IMR-90 (cell line): ENCODE data around the gene NLRP1. TPM values are rescaled to one million over a fixed set of nuclear protein-coding genes. Genes with fewer than 3 reads are reported as not detected.

Experiments used
- ATAC-seq: fragments of 200-7000 bp; cut with Tn5 transposase; 2 replicates; pipeline ENCODE4 v1.9.1; 2020; ENCODE audit warnings: low read depth, mild to moderate bottlenecking, moderate library complexity
- BruUV-seq: library from RNA; stranded (reverse); fragments of 400-500 nt; replicated peaks from 2 replicates; lab custom pipeline; 2021; lab: Mats Ljungman, UMichigan
- CTCF ChIA-PET: fragments of 300-600 bp; formaldehyde crosslinking; extraction: SDS; loops from one replicate; lab custom pipeline; 2021; ENCODE audit warnings: antibody characterized with exemption; lab: Yijun Ruan, JAX
- POLR2A ChIA-PET: fragments of 300-600 bp; sonication (Branson Sonifier 250); formaldehyde crosslinking; loops from one replicate; lab custom pipeline; 2022; ENCODE audit warnings: antibody characterized with exemption; ENCODE audit not compliant: unreplicated experiment; lab: Charles Lee
- DNase-seq: peaks from one replicate; pipeline ENCODE4 v3.0.0; 2013
- H2AFZ ChIP-seq: replicated peaks from 2 replicates; pipeline ENCODE3; 2013; ENCODE audit warnings: low read length, mild to moderate bottlenecking; ENCODE audit not compliant: poor library complexity
- H2AK5ac ChIP-seq: 2 replicates; pipeline ENCODE4 v1.6.1; 2013; ENCODE audit warnings: low read depth, low read length, inconsistent platforms
- H2AK9ac ChIP-seq: replicated peaks from 2 replicates; pipeline ENCODE3; 2013; ENCODE audit warnings: mild to moderate bottlenecking, low read depth, low read length, moderate library complexity; ENCODE audit not compliant: poor library complexity
- H2BK120ac ChIP-seq: 2 replicates; pipeline ENCODE4 v1.6.1; 2013; ENCODE audit warnings: low read depth, low read length, inconsistent platforms
- H2BK15ac ChIP-seq: 3 replicates; pipeline ENCODE4 v1.6.1; 2013; ENCODE audit warnings: low read depth, low read length, inconsistent platforms
- H2BK20ac ChIP-seq: 2 replicates; pipeline ENCODE4 v1.6.1; 2013; ENCODE audit warnings: low read depth, mild to moderate bottlenecking, inconsistent platforms, low read length, moderate library complexity
- H2BK5ac ChIP-seq: 2 replicates; pipeline ENCODE4 v1.6.1; 2013; ENCODE audit warnings: mild to moderate bottlenecking, low read depth, low read length, inconsistent platforms; ENCODE audit not compliant: poor library complexity, severe bottlenecking
- H3K14ac ChIP-seq: replicated peaks from 2 replicates; pipeline ENCODE4 v1.6.1; 2013; ENCODE audit warnings: low read depth, low read length, inconsistent platforms
- H3K18ac ChIP-seq: 2 replicates; pipeline ENCODE4 v1.6.1; 2013; ENCODE audit warnings: low read depth, low read length, control low read depth
- H3K23ac ChIP-seq: 2 replicates; pipeline ENCODE4 v1.6.1; 2013; ENCODE audit warnings: low read depth, low read length, inconsistent platforms
- H3K27ac ChIP-seq: 2 replicates; pipeline ENCODE4 v1.5.1; 2013; ENCODE audit warnings: mild to moderate bottlenecking, control low read depth, low read length; ENCODE audit not compliant: insufficient read depth
- H3K27me3 ChIP-seq: 2 replicates; pipeline ENCODE4 v1.6.1; 2013; ENCODE audit warnings: low read length; ENCODE audit not compliant: control insufficient read depth, insufficient read depth
- H3K36me3 ChIP-seq: 2 replicates; pipeline ENCODE4 v1.6.1; 2013; ENCODE audit warnings: low read length, mixed read lengths; ENCODE audit not compliant: control insufficient read depth, insufficient read depth
- H3K4ac ChIP-seq: 2 replicates; pipeline ENCODE4 v1.6.1; 2013; ENCODE audit warnings: low read depth, low read length, inconsistent platforms
- H3K4me1 ChIP-seq: 2 replicates; pipeline ENCODE4 v1.6.1; 2013; ENCODE audit warnings: low read length, mixed read lengths; ENCODE audit not compliant: control insufficient read depth, insufficient read depth
- H3K4me2 ChIP-seq: 2 replicates; pipeline ENCODE4 v1.6.1; 2013; ENCODE audit warnings: low read depth, mild to moderate bottlenecking, control low read depth, low read length, moderate library complexity
- H3K4me3 ChIP-seq: 2 replicates; pipeline ENCODE4 v1.5.1; 2013; ENCODE audit warnings: low read depth, mild to moderate bottlenecking, control low read depth, low read length, moderate library complexity; ENCODE audit not compliant: insufficient read depth
- H3K56ac ChIP-seq: 2 replicates; pipeline ENCODE4 v1.6.1; 2013; ENCODE audit warnings: low read length, inconsistent platforms; ENCODE audit not compliant: insufficient read depth; ENCODE audit errors: extremely low read depth
- H3K79me1 ChIP-seq, 2 experiments: 2 replicates each; pipeline ENCODE4 v1.6.1; 2013; ENCODE audit warnings: low read length in 2 of 2, inconsistent platforms in 1 of 2, low read depth in 1 of 2
- H3K9ac ChIP-seq: 2 replicates; pipeline ENCODE4 v1.6.1; 2013; ENCODE audit warnings: low read depth, low read length, control low read depth
- H3K9me1 ChIP-seq: 2 replicates; pipeline ENCODE4 v1.6.1; 2013; ENCODE audit warnings: low read length, inconsistent platforms; ENCODE audit not compliant: insufficient read depth
- H3K9me3 ChIP-seq: 2 replicates; pipeline ENCODE4 v1.6.1; 2013; ENCODE audit warnings: low read length; ENCODE audit not compliant: control insufficient read depth, insufficient read depth
- H4K20me1 ChIP-seq: 2 replicates; pipeline ENCODE4 v1.6.1; 2013; ENCODE audit warnings: low read length, inconsistent platforms; ENCODE audit not compliant: insufficient read depth
- H4K5ac ChIP-seq: 2 replicates; pipeline ENCODE4 v1.6.1; 2013; ENCODE audit warnings: mild to moderate bottlenecking, low read depth, low read length, control low read depth
- H4K8ac ChIP-seq, 2 experiments: 2 replicates each; pipeline ENCODE4 v1.6.1; 2013; ENCODE audit warnings: low read depth in 2 of 2, low read length in 2 of 2, control low read depth in 1 of 2, inconsistent platforms in 1 of 2
- H4K91ac ChIP-seq: 2 replicates; pipeline ENCODE4 v1.6.1; 2013; ENCODE audit warnings: low read depth, low read length, inconsistent platforms; ENCODE audit not compliant: insufficient read depth
- BHLHE40 ChIP-seq: fragments of 150-350 bp; IDR thresholded peaks from 2 replicates; pipeline ENCODE4 v1.6.1; 2016; ENCODE audit warnings: mild to moderate bottlenecking, low read depth, low read length
- CEBPB ChIP-seq: IDR thresholded peaks from 2 replicates; pipeline ENCODE4 v1.6.1; 2012; ENCODE audit warnings: low read depth, low read length, improper control_type of control experiment
- CHD1 ChIP-seq: IDR thresholded peaks from 2 replicates; pipeline ENCODE4 v1.6.1; 2012; ENCODE audit warnings: low read depth, low read length, improper control_type of control experiment
- ELK1 ChIP-seq: fragments of 150-350 bp; IDR thresholded peaks from 2 replicates; pipeline ENCODE4 v1.6.1; 2016; ENCODE audit warnings: low read depth, mild to moderate bottlenecking, low read length, moderate library complexity, borderline replicate concordance
- FOS ChIP-seq: fragments of 150-350 bp; IDR thresholded peaks from 2 replicates; pipeline ENCODE4 v1.6.1; 2016; ENCODE audit warnings: low read depth, low read length
- MAFK ChIP-seq: IDR thresholded peaks from 2 replicates; pipeline ENCODE4 v1.6.1; 2012; ENCODE audit warnings: low read depth, low read length, improper control_type of control experiment
- MAZ ChIP-seq: IDR thresholded peaks from 2 replicates; pipeline ENCODE4 v1.6.1; 2012; ENCODE audit warnings: low read depth, mild to moderate bottlenecking, low read length, improper control_type of control experiment, moderate library complexity, borderline replicate concordance
- MXI1 ChIP-seq: IDR thresholded peaks from 2 replicates; pipeline ENCODE4 v1.6.1; 2012; ENCODE audit warnings: low read depth, mild to moderate bottlenecking, low read length, moderate library complexity, borderline replicate concordance
- NFE2L2 ChIP-seq: fragments of 150-350 bp; IDR thresholded peaks from 2 replicates; pipeline ENCODE4 v1.6.1; 2016; ENCODE audit warnings: low read depth, mild to moderate bottlenecking, low read length
- POLR2A ChIP-seq: IDR thresholded peaks from 2 replicates; pipeline ENCODE4 v1.6.1; 2012; ENCODE audit warnings: mild to moderate bottlenecking, low read depth, low read length
- RAD21 ChIP-seq: IDR thresholded peaks from 2 replicates; pipeline ENCODE4 v1.6.1; 2012; ENCODE audit warnings: low read length, improper control_type of control experiment
- RCOR1 ChIP-seq: IDR thresholded peaks from 2 replicates; pipeline ENCODE4 v1.6.1; 2012; ENCODE audit warnings: mild to moderate bottlenecking, low read length, improper control_type of control experiment; ENCODE audit not compliant: insufficient replicate concordance
- RFX5 ChIP-seq: IDR thresholded peaks from 2 replicates; pipeline ENCODE4 v1.8.0; 2012; ENCODE audit warnings: low read depth, mild to moderate bottlenecking, low read length, moderate library complexity
- SMC3 ChIP-seq: fragments of 150-350 bp; IDR thresholded peaks from 2 replicates; pipeline ENCODE4 v1.6.1; 2016; ENCODE audit warnings: low read depth, mild to moderate bottlenecking, antibody characterized with exemption, low read length, moderate library complexity
- USF2 ChIP-seq: fragments of 150-350 bp; IDR thresholded peaks from 2 replicates; pipeline ENCODE4 v1.6.1; 2017; ENCODE audit warnings: mild to moderate bottlenecking, antibody characterized with exemption, low read length, low read depth
- WGBS, 2 experiments: methylation state at CpG; one replicate each; pipeline versions ENCODE4 v1.1.5 to v1.1.7; 2013; ENCODE audit warnings: missing lambda C conversion rate in 2 of 2; ENCODE audit not compliant: insufficient read length in 1 of 2; ENCODE audit errors: extremely low coverage in 2 of 2; 5-methylcytosine and 5-hydroxymethylcytosine counted together
- dilution Hi-C: fragments of 300-500 bp; cut with HindIII; formaldehyde crosslinking; loops from one replicate; pipeline ENCODE4 v1.14.3; 2018; ENCODE audit warnings: low sequenced_read_pairs; ENCODE audit not compliant: unreplicated experiment
- in situ Hi-C: fragments of 300-500 bp; cut with MboI; formaldehyde crosslinking; loops from 3 replicates; pipeline ENCODE4 v1.14.3; 2019; ENCODE audit warnings: low sequenced_read_pairs, inconsistent platforms, mixed read lengths
- intact Hi-C: fragments of 100-400 bp; cut with micrococcal nuclease; formaldehyde crosslinking; loops from 2 replicates; pipeline ENCODE4 v1.10.0; 2022
- polyA plus RNA-seq, 3 experiments: library from polyadenylated mRNA; depleted of rRNA; stranded (reverse); fragments of >200 nt; gene quantifications; 2 replicates each; pipeline ENCODE4 v1.2.3, GENCODE V29; 2012; ENCODE audit warnings: low replicate concordance in 1 of 3
- total RNA-seq: library from RNA; depleted of rRNA; stranded (reverse); fragments of >200 nt; gene quantifications from 2 replicates; pipeline ENCODE4 v1.2.3, GENCODE V29; 2012
- TF ChIP-seq, protein P1 (sequence below): conservative IDR thresholded peaks from 2 replicates; pipeline ENCODE4 v1.5.1; 2012; ENCODE audit warnings: mild to moderate bottlenecking, low read depth, low read length, improper control_type of control experiment

The NLRP1 gene
- total and polyA plus RNA-seq, 2 of the 4 experiments (the other 2 are of a cell fraction): 134 to 340 TPM

DNA sequence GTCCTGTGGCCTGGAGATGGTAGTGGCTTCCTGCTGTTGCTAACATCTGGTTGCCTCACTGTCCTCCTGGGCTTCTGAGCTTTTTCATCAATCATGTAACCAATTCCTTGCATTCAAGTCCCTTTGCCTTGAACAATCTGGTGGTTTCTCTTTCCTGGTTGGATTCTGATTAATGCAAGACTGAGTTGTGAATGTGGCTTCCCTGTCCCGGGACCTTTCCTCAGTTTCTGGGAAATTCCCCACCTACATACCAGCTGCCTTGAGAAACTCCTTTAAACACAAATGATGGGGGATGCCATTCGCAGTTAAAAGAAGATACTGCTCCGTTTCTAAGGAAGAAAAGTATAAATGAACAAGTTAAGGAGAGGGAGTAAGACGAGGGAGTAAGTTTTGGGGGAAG, 39.9 kb upstream of the NLRP1 start:
- no peak overlapping the region for H3K18ac ChIP-seq
- no peak overlapping the region for H3K23ac ChIP-seq
- H3K4me3 ChIP-seq: no peak overlapping the region
- ATAC-seq (no peak), DNase-seq (no peak)
- no peaks in the 10 kb centered on the region for H4K20me1 ChIP-seq
- H2AFZ ChIP-seq: no peak overlapping the region
- no peaks in the 10 kb centered on the region for H3K4me1 ChIP-seq
- H3K4ac ChIP-seq: no peak overlapping the region
- H2BK15ac ChIP-seq: no peak overlapping the region
- no peak overlapping the region for H3K27ac ChIP-seq
- no peak overlapping the region for H3K9ac ChIP-seq
- H3K56ac ChIP-seq: no peak overlapping the region
- in situ Hi-C loops (no loop called here), intact Hi-C loops (no loop called here), dilution Hi-C loops (no loop called here)
- WGBS, 2 experiments: no CpG with 5 or more reads among the region's 4 CpGs
- H2BK20ac ChIP-seq: no peak overlapping the region
- no peaks in the 10 kb centered on the region for H3K9me3 ChIP-seq
- POLR2A ChIA-PET: no interaction called here
- no peak overlapping the region for H4K8ac ChIP-seq
- no peak for TF ChIP-seq SMC3
- no peak for TF ChIP-seq FOS
- TF ChIP-seq NFE2L2: no peak
- no peak for TF ChIP-seq ELK1
- TF ChIP-seq MAFK: no peak
- no peak for TF ChIP-seq RFX5
- no peak for TF ChIP-seq CHD1
- no peak for TF ChIP-seq BHLHE40
- no peak for TF ChIP-seq MAZ
- no peak for TF ChIP-seq RCOR1
- TF ChIP-seq POLR2A: no peak
- TF ChIP-seq, protein P1, sequence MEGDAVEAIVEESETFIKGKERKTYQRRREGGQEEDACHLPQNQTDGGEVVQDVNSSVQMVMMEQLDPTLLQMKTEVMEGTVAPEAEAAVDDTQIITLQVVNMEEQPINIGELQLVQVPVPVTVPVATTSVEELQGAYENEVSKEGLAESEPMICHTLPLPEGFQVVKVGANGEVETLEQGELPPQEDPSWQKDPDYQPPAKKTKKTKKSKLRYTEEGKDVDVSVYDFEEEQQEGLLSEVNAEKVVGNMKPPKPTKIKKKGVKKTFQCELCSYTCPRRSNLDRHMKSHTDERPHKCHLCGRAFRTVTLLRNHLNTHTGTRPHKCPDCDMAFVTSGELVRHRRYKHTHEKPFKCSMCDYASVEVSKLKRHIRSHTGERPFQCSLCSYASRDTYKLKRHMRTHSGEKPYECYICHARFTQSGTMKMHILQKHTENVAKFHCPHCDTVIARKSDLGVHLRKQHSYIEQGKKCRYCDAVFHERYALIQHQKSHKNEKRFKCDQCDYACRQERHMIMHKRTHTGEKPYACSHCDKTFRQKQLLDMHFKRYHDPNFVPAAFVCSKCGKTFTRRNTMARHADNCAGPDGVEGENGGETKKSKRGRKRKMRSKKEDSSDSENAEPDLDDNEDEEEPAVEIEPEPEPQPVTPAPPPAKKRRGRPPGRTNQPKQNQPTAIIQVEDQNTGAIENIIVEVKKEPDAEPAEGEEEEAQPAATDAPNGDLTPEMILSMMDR: no peak
- no peak for TF ChIP-seq CEBPB
- no peak for TF ChIP-seq USF2
- no peak for TF ChIP-seq MXI1
- no peak for TF ChIP-seq RAD21
- H3K4me2 ChIP-seq: no peak overlapping the region
- no peak overlapping the region for H4K91ac ChIP-seq
- H3K14ac ChIP-seq: no peak overlapping the region
- H2AK5ac ChIP-seq: no peak overlapping the region
- H3K79me1 ChIP-seq: no peaks in the 10 kb centered on the region
- no peaks in the 10 kb centered on the region for H3K36me3 ChIP-seq
- CTCF ChIA-PET: no interaction called here
- no peak overlapping the region for H2BK5ac ChIP-seq
- no peaks in the 10 kb centered on the region for H3K9me1 ChIP-seq
- no peak overlapping the region for H2BK120ac ChIP-seq
- peaks cover 1% of the 10 kb centered on the region; the same call in 1 of the 2 replicates for H3K27me3 ChIP-seq
- BruUV-seq: no TSS peak
- H2AK9ac ChIP-seq: no peak overlapping the region
- no peak overlapping the region for H4K5ac ChIP-seq
